NCI-H345 (cell line): ENCODE results near the gene SPRR2B.
"Not testable (repeated sequence)": the region's sequence is repeated elsewhere in the genome, so short reads cannot be mapped to it uniquely, and the experiment has no call there.

ENCODE experiments used
- DNase-seq: peaks from one replicate; lab custom pipeline; 2025; lab: John Stamatoyannopoulos, UW

Gene SPRR2B

DNA sequence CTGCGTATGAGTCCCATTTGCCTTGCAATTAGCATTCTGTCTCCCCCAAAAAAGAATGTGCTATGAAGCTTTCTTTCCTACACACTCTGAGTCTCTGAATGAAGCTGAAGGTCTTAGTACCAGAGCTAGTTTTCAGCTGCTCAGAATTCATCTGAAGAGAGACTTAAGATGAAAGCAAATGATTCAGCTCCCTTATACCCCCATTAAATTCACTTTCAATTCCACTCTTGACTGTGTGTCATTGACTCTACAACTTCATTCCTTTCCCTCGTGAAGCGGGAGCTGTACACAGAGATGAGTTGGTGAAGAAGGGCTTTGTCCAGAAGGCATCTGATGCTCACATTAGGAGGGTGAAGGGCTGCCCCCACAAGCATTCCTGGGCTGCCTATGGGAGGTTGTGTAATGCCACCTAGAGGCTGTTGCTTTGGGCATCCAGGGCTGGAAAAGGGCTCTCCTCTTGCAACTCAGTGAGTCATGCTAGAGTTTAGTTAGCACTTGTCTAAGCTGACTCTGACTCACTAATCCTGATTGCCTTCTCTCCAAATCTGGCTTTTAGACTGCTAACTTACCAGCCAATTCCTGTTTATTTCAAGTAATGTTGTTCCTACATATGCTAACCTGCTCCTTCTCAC, 38.6 kb downstream of the SPRR2B start:
- peak; percentile 34 for DNase-seq

DNA sequence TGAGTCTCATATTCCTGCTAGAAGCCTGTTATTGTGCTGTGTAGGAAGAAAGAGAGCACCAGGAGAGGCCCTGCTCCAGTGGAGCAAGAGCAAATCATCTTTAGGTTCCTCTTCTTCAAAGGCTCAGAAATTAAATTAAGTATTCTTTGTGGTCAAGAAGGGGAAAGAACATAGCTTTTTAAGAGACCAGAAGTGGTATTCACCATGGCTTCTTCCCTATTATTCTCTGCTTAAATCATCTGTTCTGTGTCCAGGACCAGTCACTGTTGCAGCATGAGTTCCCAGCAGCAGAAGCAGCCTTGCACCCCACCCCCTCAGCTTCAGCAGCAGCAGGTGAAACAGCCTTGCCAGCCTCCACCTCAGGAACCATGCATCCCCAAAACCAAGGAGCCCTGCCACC, 39.3 kb downstream of the SPRR2B start:
- no peak for DNase-seq

DNA sequence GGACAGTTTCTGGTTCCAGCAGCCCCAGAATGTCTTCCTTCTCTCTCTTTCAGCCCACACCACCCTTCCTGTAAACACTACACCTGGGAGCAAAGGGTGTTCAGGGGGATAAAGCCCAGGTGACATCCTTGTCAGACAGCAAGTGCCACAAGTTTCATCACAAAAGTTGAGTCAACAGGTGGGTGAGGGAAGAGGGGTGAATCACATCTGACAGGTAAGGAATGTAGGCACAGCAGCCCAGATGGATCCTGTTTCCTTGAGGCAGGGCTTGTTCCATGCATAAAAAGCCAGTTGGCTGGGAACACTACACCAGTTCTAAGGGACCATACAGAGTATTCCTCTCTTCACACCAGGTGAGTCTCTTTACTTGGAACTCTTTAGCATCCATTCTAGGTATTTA, 40.5 kb downstream of the SPRR2B start, which contains the start of gene SPRR1B:
Gene SPRR1B, plus strand, starts transcription at position 309 of the 400 bp plus-strand sequence. CDS start 1,143 bp downstream, outside the sequence.
- no peak for DNase-seq

DNA sequence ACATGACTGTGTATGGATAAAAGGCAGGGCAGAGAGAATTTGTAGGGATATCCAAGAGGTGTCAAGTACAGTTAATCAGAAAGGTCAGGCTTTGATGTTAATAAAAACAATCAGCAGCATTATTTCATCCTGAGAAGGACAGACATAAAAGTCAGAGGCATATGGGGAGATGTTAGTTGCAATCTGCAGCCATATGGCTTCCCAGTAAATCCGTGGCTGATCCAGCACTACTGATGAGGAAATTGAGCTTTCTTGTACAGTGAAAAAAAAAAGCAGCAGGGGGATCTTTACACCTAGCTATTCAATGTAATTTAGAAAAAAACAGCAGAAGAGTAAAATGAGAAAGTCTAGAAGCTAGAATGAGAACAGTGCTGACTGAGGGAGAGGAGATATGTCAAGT, 42.6 kb downstream of the SPRR2B start:
- DNase-seq = no peak

DNA sequence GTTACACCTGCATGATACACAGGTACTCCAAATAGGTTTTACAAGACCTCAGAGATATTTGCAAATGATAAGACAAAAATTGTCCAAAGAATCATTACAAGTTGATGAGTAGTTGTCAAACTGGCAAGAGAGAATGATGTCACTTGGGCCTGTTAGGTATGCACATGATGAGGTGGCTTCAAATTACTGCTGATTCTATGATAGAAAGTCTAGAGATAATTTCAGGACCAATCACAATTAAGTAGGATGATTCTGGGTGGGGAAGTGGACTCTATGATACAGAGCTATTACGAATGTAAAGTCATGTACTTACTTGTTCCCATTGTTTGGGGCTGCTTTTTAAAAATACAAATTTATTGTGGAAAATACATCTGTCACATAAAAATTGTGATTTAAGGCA, 45.6 kb downstream of the SPRR2B start:
- DNase-seq = no peak

DNA sequence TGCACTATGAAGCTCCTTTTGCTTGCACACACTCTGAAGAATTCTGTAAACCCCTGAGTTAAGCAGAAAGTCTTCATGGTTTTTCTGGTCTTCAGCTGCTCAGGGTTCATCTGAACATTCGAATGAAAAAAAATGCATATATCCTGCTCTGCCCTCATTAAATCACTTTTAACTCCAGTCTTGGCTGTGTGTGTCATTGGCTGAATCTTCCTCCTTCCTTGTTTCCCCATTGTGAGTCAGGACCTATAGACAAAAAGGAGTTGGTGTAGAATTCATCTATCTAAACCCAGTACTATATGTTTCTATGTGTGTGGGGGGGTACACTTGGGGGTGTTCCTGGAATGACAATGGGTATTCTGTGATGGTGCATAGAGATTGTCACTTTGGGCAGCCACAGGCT, 47.0 kb downstream of the SPRR2B start:
- no peak for DNase-seq

DNA sequence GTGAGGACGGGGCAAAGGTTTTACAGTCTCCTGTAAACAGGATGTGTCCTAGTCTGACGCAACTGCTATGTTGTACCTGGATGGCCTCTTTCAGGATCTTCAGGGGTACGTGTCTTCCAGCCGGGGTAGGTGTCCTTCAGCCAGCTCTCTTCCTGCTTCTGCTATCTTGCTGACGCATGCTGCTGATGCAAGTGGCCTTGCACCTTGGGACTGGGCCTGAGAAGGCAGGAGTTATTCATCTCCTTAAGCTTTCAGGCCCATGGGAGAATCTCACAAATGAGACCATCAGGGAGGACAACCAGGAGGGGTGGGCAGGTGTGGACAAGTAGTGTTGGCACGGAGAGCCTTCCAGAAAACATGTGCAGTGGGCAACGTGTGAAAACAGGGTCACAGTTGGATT, 48.3 kb downstream of the SPRR2B start:
- DNase-seq = no peak

GRCh38 chr1:153022340-153022739, 49.1 kb downstream of the SPRR2B start:
- not testable (repeated sequence) for DNase-seq

GRCh38 chr1:153021829-153022228, 49.6 kb downstream of the SPRR2B start:
- DNase-seq = not testable (repeated sequence)
